Activated T-cell treated with anti-CD3 and anti-CD28 coated beads, Interleukin-2, amount 50 U/mL, for 24 hours (primary cell): Measurements from ENCODE around the gene URI1.

Experiments
- DNase-seq: peaks from one replicate; pipeline ENCODE4 v3.0.0-alpha.2; 2020
- H3K27ac Mint-ChIP-seq: 2 replicates; pipeline ENCODE4 v1.8.0; 2020; ENCODE audit warnings: mild to moderate bottlenecking, mixed read lengths
- H3K27me3 Mint-ChIP-seq: 2 replicates; pipeline ENCODE4 v1.8.0; 2020; ENCODE audit warnings: mixed read lengths
- H3K36me3 Mint-ChIP-seq: 2 replicates; pipeline ENCODE4 v1.8.0; 2020; ENCODE audit warnings: low read depth, mixed read lengths
- H3K4me1 Mint-ChIP-seq: 2 replicates; pipeline ENCODE4 v1.8.0; 2020; ENCODE audit warnings: low read depth, mixed read lengths
- H3K4me3 Mint-ChIP-seq: 2 replicates; pipeline ENCODE4 v1.8.0; 2020; ENCODE audit warnings: mild to moderate bottlenecking, moderate library complexity, mixed read lengths
- H3K9me3 Mint-ChIP-seq: 2 replicates; pipeline ENCODE4 v1.8.0; 2020; ENCODE audit warnings: mixed read lengths

The URI1 gene

DNA sequence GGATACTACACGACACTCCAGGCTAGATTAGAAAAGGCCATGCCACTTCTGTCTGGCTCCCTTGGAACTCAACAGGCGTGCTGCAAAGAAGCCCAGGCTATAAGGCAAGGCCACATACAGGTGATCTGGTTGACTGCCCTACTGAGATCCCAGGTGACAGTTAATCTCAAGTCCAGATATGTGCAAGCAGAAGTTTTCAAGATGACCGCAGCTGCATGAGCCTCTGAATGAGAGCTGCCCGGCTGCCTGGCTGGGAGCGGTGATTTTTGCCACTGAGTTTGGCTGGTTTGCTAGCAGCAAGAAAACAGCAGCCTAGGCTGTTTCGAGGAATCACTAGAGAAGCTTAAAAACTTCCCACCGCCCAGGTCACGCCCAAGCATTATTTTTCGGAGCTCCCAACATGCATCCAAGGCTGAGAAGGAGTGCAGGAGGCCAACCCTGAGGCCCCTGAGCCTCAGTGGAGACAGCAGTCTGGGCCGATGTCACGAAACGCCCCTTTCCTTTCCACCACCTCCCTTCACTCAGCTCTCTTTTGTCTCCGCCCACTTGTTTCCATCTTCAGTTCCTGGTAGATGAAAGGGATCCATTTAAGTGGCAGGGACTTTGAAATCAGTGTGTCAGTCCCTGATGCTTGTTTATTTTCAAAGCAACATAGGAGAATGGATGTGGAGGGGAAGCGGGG is 14.0 kb upstream of the URI1 start:
- Mint-ChIP-seq H3K27ac (no peak overlapping the region), H3K4me3 (no peak overlapping the region), H3K27me3 (no peaks in the 10 kb centered on the region), H3K9me3 (no peaks in the 10 kb centered on the region), H3K36me3 (no peaks in the 10 kb centered on the region), H3K4me1 (peaks cover 12% of the 10 kb centered on the region)
- no peak for DNase-seq

- H3K9me3 Mint-ChIP-seq, result no peaks in the 10 kb centered on the region
- H3K36me3 Mint-ChIP-seq, result no peaks in the 10 kb centered on the region
Observed at GRCh38 chr19:29928831-29929230, 13.2 kb upstream of the URI1 start.

DNA sequence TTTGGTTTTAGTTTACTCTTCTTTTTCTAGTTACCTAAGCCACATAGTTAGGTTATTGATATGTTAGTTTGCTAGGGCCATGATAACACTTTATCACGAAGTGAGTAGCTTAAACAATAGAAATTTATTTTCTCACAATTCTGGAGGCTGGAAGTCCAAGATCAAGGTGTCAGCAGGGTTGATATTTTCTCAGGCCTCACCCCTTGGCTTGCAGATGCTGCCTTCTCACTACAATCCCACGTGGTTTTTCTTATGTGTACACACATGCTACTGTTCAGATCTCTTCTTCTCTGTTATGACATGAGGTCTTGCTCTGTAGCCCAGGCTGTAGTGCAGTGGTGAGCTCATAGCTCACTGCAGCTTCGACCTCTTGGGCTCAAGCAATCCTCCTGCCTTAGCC is 7.8 kb upstream of the URI1 start:
- Mint-ChIP-seq H3K27me3 (peaks cover 3% of the 10 kb centered on the region), H3K4me3 (no peak overlapping the region), H3K36me3 (peaks cover 6% of the 10 kb centered on the region), H3K27ac (no peak overlapping the region), H3K4me1 (no peaks in the 10 kb centered on the region), H3K9me3 (peaks cover 21% of the 10 kb centered on the region)
- no peak for DNase-seq

More at GRCh38 chr19:29928831-29929230, 13.2 kb upstream of the URI1 start:
- Mint-ChIP-seq H3K4me3 (no peak overlapping the region), H3K4me1 (peaks cover 12% of the 10 kb centered on the region), H3K27ac (no peak overlapping the region), H3K27me3 (no peaks in the 10 kb centered on the region)
- no peak for DNase-seq

DNA sequence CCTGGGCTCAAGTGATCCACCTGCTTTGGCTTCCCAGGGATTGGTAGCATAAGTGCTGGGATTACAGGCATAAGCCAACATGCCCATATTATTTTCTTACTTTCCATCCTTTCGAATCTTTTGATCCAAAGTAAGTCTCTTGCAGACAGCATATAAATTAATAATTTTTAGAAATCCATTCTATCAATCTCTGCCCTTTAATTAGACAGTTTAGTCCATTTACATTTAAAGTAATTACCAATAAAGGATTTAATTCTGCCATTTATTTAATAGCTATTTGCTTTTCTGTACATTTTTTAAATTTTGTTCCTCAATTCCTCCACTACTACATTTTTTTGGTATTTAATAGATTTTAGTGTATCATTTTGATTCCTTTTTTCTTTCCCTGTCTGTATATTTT is 7.3 kb upstream of the URI1 start:
- Mint-ChIP-seq H3K27me3 (peaks cover 3% of the 10 kb centered on the region), H3K4me1 (no peaks in the 10 kb centered on the region), H3K4me3 (no peak overlapping the region), H3K9me3 (peaks cover 21% of the 10 kb centered on the region), H3K27ac (no peak overlapping the region), H3K36me3 (peaks cover 6% of the 10 kb centered on the region)
- DNase-seq, result no peak

DNA sequence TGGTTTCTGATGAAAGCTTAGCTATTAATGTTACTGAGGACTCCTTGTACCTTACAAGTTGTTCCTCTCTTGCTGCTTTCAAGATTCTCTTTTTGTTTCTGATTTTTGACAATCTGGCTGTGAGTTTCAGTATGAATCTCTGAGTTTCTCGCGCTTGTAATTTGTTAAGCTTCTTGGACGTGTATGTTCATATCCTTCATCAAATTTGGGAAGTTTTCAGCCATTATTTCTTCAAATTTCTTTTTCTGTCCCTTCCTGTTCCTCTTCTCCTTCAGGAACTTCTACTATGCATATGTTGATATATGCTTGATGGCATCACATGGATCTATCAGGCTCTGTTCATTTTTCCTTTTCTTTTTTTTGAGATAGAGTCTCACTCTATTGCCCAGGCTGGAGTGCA is 5.6 kb upstream of the URI1 start:
- no peak overlapping the region for H3K27ac Mint-ChIP-seq
- H3K4me1 Mint-ChIP-seq, result peaks cover 8% of the 10 kb centered on the region
- H3K36me3 Mint-ChIP-seq, result peaks cover 6% of the 10 kb centered on the region
- H3K4me3 Mint-ChIP-seq, result no peak overlapping the region
- H3K9me3 Mint-ChIP-seq, result peaks cover 21% of the 10 kb centered on the region
- no peak for DNase-seq
- H3K27me3 Mint-ChIP-seq, result peaks cover 3% of the 10 kb centered on the region

- no peak for DNase-seq
- H3K36me3 Mint-ChIP-seq, result peaks cover 24% of the 10 kb centered on the region
- peaks cover 25% of the 10 kb centered on the region for H3K4me1 Mint-ChIP-seq
- H3K27ac Mint-ChIP-seq, result no peak overlapping the region
- H3K9me3 Mint-ChIP-seq, result peaks cover 16% of the 10 kb centered on the region
- H3K4me3 Mint-ChIP-seq, result no peak overlapping the region
- peaks cover 3% of the 10 kb centered on the region for H3K27me3 Mint-ChIP-seq
Observed at GRCh38 chr19:29939628-29940027, 2.4 kb upstream of the URI1 start.

DNA sequence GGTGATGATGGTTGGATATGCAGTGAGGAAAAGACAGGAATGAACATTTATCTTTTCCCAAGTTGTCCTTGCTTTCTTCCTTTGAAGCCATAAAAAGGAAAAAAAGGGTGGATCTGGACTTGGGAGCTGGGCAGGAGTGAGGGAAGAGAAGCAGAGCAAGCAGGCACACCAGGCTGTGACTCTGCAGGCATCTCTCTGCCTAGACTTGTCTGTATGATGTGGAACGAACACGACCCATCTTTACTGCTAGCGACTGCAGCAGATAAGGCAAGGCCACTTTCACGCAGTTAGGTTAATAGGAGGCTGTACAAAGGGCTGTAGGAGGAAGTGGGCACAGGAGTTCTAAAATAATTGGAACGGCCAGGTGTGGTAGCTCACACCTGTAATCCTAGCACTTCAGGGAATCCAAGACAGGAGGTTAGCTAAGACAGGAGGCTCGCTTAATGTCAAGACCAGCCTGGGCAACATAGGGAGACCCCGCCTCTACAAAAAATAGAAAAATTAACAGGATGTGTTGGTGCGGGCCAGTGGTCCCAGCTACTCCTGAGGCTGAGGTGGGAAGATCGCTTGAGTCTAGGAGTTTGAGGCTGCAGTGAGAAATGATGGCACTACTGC is 961 bp upstream of the URI1 start:
- peaks cover 12% of the 10 kb centered on the region for H3K9me3 Mint-ChIP-seq
- peak overlapping the region; percentile 94 for H3K4me3 Mint-ChIP-seq
- peaks cover 3% of the 10 kb centered on the region for H3K27me3 Mint-ChIP-seq
- peaks cover 37% of the 10 kb centered on the region for H3K4me1 Mint-ChIP-seq
- peak; percentile 37 for DNase-seq
- no peak overlapping the region for H3K27ac Mint-ChIP-seq
- H3K36me3 Mint-ChIP-seq, result peaks cover 34% of the 10 kb centered on the region

DNA sequence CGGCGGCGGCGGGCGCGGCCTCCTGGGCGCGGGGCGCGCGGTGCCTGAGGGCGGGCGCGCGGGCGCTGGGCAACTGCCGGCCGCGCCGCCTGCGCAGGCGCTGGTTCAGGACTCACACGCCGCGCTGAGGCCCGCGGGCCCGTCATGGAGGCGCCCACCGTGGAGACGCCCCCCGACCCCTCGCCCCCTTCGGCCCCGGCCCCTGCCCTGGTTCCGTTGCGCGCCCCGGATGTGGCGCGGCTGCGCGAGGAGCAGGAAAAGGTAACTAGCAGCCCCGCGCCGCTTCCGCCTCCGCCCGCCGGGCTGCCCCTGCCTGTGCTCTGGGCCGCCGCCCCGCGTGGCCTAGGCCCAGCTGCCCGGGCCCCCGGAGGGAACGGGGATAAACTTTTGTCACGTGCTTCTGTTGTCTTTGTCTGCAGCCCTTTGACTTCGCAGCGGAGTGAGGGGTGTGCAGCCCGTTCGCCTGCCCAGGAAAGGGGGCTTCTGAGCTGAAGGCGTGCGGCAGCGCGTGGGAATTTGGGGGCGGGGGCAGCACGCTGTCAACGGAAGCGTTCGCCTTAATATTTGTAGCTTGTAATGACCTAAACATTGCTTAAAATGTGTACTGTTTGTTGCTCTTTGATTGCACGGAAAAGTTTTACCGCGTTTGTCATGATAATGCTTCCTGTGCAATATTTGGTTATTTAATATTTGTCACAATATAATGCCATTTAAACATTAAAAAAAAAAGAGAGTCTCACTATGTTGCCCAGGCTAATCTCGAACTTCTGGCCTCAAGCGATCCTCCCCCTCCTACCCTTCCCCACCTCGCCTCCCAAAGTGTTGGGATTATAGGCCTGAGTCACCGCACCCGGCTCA is 594 bp downstream of the URI1 start:
- Mint-ChIP-seq H3K4me3 (peak overlapping the region; percentile 94), H3K4me1 (peaks cover 51% of the 10 kb centered on the region), H3K27me3 (no peaks in the 10 kb centered on the region), H3K36me3 (peaks cover 30% of the 10 kb centered on the region), H3K27ac (peak overlapping the region; percentile 97), H3K9me3 (no peaks in the 10 kb centered on the region)
- DNase-seq, result peak; percentile 85

- Mint-ChIP-seq H3K36me3 (peaks cover 40% of the 10 kb centered on the region), H3K27ac (peak overlapping the region; percentile 97), H3K4me1 (peaks cover 59% of the 10 kb centered on the region), H3K4me3 (peak overlapping the region; percentile 94), H3K27me3 (no peaks in the 10 kb centered on the region), H3K9me3 (peaks cover 4% of the 10 kb centered on the region)
- no peak for DNase-seq
Observed at GRCh38 chr19:29943615-29944014, 1.6 kb downstream of the URI1 start.

GRCh38 chr19:29944390-29945012 is 2.5 kb downstream of the URI1 start:
- peaks cover 4% of the 10 kb centered on the region for H3K9me3 Mint-ChIP-seq
- peak overlapping the region; percentile 67 for H3K4me3 Mint-ChIP-seq
- H3K27ac Mint-ChIP-seq, result peak overlapping the region; percentile 87
- no peaks in the 10 kb centered on the region for H3K27me3 Mint-ChIP-seq
- no peak for DNase-seq
- peaks cover 64% of the 10 kb centered on the region for H3K4me1 Mint-ChIP-seq
- H3K36me3 Mint-ChIP-seq, result peaks cover 44% of the 10 kb centered on the region

DNA sequence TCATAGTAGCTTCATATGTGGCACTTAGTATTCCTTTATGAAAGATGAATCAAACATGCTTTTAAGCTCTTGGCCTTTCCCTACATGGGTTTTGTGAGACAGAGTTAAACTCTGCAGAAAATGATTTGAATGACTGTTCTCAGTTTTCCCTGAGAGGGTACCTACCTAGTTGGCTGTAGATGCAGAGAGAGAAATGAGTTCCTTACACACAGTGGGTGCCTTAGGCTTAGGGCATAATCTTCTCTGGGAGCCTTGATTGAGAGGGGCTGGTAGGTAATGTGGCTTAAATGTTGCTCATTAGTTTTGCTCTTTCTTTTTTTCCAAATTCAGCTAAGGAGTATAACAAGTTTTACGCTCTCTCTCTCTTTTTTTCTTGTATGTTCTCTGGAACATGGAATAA is 3.0 kb downstream of the URI1 start:
- Mint-ChIP-seq H3K4me1 (peaks cover 69% of the 10 kb centered on the region), H3K27me3 (no peaks in the 10 kb centered on the region), H3K27ac (peak overlapping the region; percentile 87), H3K36me3 (peaks cover 47% of the 10 kb centered on the region), H3K4me3 (peak overlapping the region; percentile 67), H3K9me3 (peaks cover 4% of the 10 kb centered on the region)
- no peak for DNase-seq

- H3K4me1 Mint-ChIP-seq, result peaks cover 73% of the 10 kb centered on the region
- H3K27ac Mint-ChIP-seq, result peak overlapping the region; percentile 87
- no peaks in the 10 kb centered on the region for H3K27me3 Mint-ChIP-seq
- peaks cover 51% of the 10 kb centered on the region for H3K36me3 Mint-ChIP-seq
- peak overlapping the region; percentile 67 for H3K4me3 Mint-ChIP-seq
- DNase-seq, result no peak
- peaks cover 4% of the 10 kb centered on the region for H3K9me3 Mint-ChIP-seq
Observed at GRCh38 chr19:29945433-29945832, 3.4 kb downstream of the URI1 start.

DNA sequence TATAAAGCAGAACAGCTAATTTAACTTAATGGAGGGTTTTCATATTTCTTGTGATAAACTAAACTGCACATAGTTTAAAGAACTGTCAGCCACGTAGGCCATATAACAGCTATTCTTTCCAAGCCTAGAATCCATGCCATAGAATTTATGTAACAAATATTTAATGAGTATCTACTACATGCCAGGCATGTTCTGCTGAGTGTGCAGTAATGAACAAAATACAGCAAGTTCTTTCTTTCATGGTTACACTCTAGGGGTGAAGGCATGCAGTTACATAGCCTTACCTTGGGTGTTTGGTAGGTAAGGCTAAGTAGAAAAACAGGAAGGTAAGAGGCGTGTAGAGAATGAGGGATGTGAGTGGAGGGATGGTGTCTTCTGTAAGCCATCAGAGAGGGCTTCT is 4.6 kb downstream of the URI1 start:
- DNase-seq, result no peak
- H3K27ac Mint-ChIP-seq, result peak overlapping the region; percentile 97
- H3K9me3 Mint-ChIP-seq, result peaks cover 4% of the 10 kb centered on the region
- peaks cover 63% of the 10 kb centered on the region for H3K36me3 Mint-ChIP-seq
- no peaks in the 10 kb centered on the region for H3K27me3 Mint-ChIP-seq
- peak overlapping the region; percentile 15 for H3K4me3 Mint-ChIP-seq
- peaks cover 72% of the 10 kb centered on the region for H3K4me1 Mint-ChIP-seq

- H3K4me1 Mint-ChIP-seq, result peaks cover 82% of the 10 kb centered on the region
- H3K36me3 Mint-ChIP-seq, result peaks cover 70% of the 10 kb centered on the region
- H3K9me3 Mint-ChIP-seq, result peaks cover 4% of the 10 kb centered on the region
- H3K27ac Mint-ChIP-seq, result peak overlapping the region; percentile 97
- H3K4me3 Mint-ChIP-seq, result peak overlapping the region; percentile 58
- no peak for DNase-seq
- H3K27me3 Mint-ChIP-seq, result no peaks in the 10 kb centered on the region
Observed at GRCh38 chr19:29947871-29948270, 5.8 kb downstream of the URI1 start.
